ENCODE results near the gene KCNK10. TPM values are rescaled to one million over a fixed set of nuclear protein-coding genes. Genes with fewer than 3 reads are reported as not detected.

The KCNK10 gene
- total RNA-seq, 4 donors from 2014 or later = 0.10 to 0.38 TPM; not detected in 2

- TF ChIP-seq CTCF (IDR thresholded peaks at IDR 0.05) (no peak), POLR2A (IDR thresholded peaks at IDR 0.05) (no peak)
- 15 to 23% methylated on average over 25 of the region's 25 CpGs for WGBS, 2 donors
- H3K4me1 ChIP-seq = peaks cover 0 to 20% of the 10 kb centered on the region in 2 donors
- no peaks in the 10 kb centered on the region for H3K9me3 ChIP-seq
- no peaks in the 10 kb centered on the region for H3K36me3 ChIP-seq
- H3K27me3 ChIP-seq = no peaks in the 10 kb centered on the region
- no peak overlapping the region for H3K27ac ChIP-seq
- H3K4me3 ChIP-seq (replicated peaks in 1 of 3) = no peak overlapping the region
- no peak for DNase-seq
- intact Hi-C loops (cut with DNase I) = no loop called here
Measured at GRCh38 chr14:88321692-88322503, 1.2 kb downstream of the KCNK10 start.

- TF ChIP-seq CTCF (IDR thresholded peaks at IDR 0.05) = no peak
- no peak for TF ChIP-seq POLR2A (IDR thresholded peaks at IDR 0.05)
- intact Hi-C loops (cut with DNase I) = no loop called here
- Histone ChIP-seq H3K27ac (no peak overlapping the region), H3K9me3 (no peaks in the 10 kb centered on the region), H3K27me3 (no peaks in the 10 kb centered on the region), H3K4me3 (replicated peaks in 1 of 3) (no peak overlapping the region), H3K4me1 (peaks cover 0 to 8% of the 10 kb centered on the region in 2 donors), H3K36me3 (no peaks in the 10 kb centered on the region)
- DNase-seq = no peak
- 83 to 85% methylated on average over 4 of the region's 4 CpGs for WGBS, 2 donors
Measured at GRCh38 chr14:88318406-88318805, 4.7 kb downstream of the KCNK10 start.

GRCh38 chr14:88316521-88316920 lies 6.5 kb downstream of the KCNK10 start:
- Histone ChIP-seq H3K27me3 (no peaks in the 10 kb centered on the region), H3K4me1 (no peaks in the 10 kb centered on the region), H3K27ac (no peak overlapping the region), H3K4me3 (replicated peaks in 1 of 3) (no peak overlapping the region), H3K36me3 (no peaks in the 10 kb centered on the region), H3K9me3 (no peaks in the 10 kb centered on the region)
- intact Hi-C loops (cut with DNase I) = no loop called here
- DNase-seq = no peak
- no peak for TF ChIP-seq CTCF (IDR thresholded peaks at IDR 0.05)
- TF ChIP-seq POLR2A (IDR thresholded peaks at IDR 0.05) = no peak

GRCh38 chr14:88312257-88312656 lies 10.8 kb downstream of the KCNK10 start:
- WGBS, 2 donors = 72 to 81% methylated on average over 6 of the region's 6 CpGs
- H3K4me3 ChIP-seq (replicated peaks in 1 of 3) = no peak overlapping the region
- no peaks in the 10 kb centered on the region for H3K4me1 ChIP-seq
- H3K36me3 ChIP-seq = no peaks in the 10 kb centered on the region
- H3K9me3 ChIP-seq = no peaks in the 10 kb centered on the region
- H3K27ac ChIP-seq = no peak overlapping the region
- intact Hi-C loops (cut with DNase I) = no loop called here
- TF ChIP-seq POLR2A (IDR thresholded peaks at IDR 0.05) = no peak
- no peak for TF ChIP-seq CTCF (IDR thresholded peaks at IDR 0.05)
- no peaks in the 10 kb centered on the region for H3K27me3 ChIP-seq
- DNase-seq = no peak

- no peak overlapping the region for H3K4me3 ChIP-seq (replicated peaks in 1 of 3)
- no peaks in the 10 kb centered on the region for H3K4me1 ChIP-seq
- TF ChIP-seq POLR2A (IDR thresholded peaks at IDR 0.05) = no peak
- TF ChIP-seq CTCF (IDR thresholded peaks at IDR 0.05) = no peak
- no peak overlapping the region for H3K27ac ChIP-seq
- no peaks in the 10 kb centered on the region for H3K9me3 ChIP-seq
- no peaks in the 10 kb centered on the region for H3K27me3 ChIP-seq
- WGBS, 2 donors = 63 to 71% methylated on average over 3 of the region's 3 CpGs
- H3K36me3 ChIP-seq = no peaks in the 10 kb centered on the region
- no peak for DNase-seq
- intact Hi-C loops (cut with DNase I) = no loop called here
Measured at GRCh38 chr14:88311780-88312179, 11.3 kb downstream of the KCNK10 start.
